GM12878 (cell line): Measurements from ENCODE around the gene MSI2. TPM values are rescaled to one million over a fixed set of nuclear protein-coding genes. Genes with fewer than 3 reads are reported as not detected.

ENCODE experiments used
- ATAC-seq: fragments of 200-7000 bp; cut with Tn5 transposase; 3 replicates; pipeline ENCODE4 v1.9.1; 2020; ENCODE audit warnings: mild to moderate bottlenecking, moderate library complexity
- BruUV-seq: library from RNA; stranded (reverse); fragments of 400-500 nt; replicated peaks from 2 replicates; lab custom pipeline; 2021; lab: Mats Ljungman, UMichigan
- CTCF ChIA-PET: fragments of 300-600 bp; sonication (Branson Sonifier 250); formaldehyde crosslinking; extraction: SDS; loops from one replicate; lab custom pipeline; 2021; ENCODE audit warnings: inconsistent platforms; lab: Yijun Ruan, JAX
- POLR2A ChIA-PET: fragments of 350-600 bp; formaldehyde crosslinking; extraction: SDS; loops from one replicate; lab custom pipeline; 2021; ENCODE audit warnings: inconsistent platforms; lab: Charles Lee
- RAD21 ChIA-PET: fragments of 300-600 bp; sonication (Branson Sonifier 250); formaldehyde crosslinking; loops from one replicate; lab custom pipeline; 2023; ENCODE audit warnings: antibody characterized with exemption; ENCODE audit not compliant: unreplicated experiment; lab: Charles Lee
- SMC1A ChIA-PET: fragments of 300-600 bp; sonication (Branson Sonifier 250); formaldehyde crosslinking; loops from one replicate; lab custom pipeline; 2023; ENCODE audit not compliant: unreplicated experiment, uncharacterized antibody; lab: Charles Lee
- DNase-seq: peaks from one replicate; pipeline ENCODE4 v3.0.0-alpha.2; 2011; ENCODE audit warnings: low read depth, low spot score
- FAIRE-seq: peaks from 3 replicates; lab custom pipeline; 2011; peaks lifted over from hg19 to GRCh38; lab: Jason Lieb, UNC
- H2AFZ ChIP-seq: 2 replicates; pipeline ENCODE4 v1.6.0; 2011; ENCODE audit warnings: low read depth, low read length, control low read depth; ENCODE audit not compliant: control insufficient read depth
- H3K27ac ChIP-seq: 2 replicates; pipeline ENCODE4 v1.5.1; 2011; ENCODE audit warnings: control low read depth; ENCODE audit not compliant: control insufficient read depth, insufficient read depth
- H3K27me3 ChIP-seq, 2 experiments: replicated peaks in 1 of 2; 2 replicates each; pipeline versions ENCODE4 v1.6.0 to v1.6.1; 2011; ENCODE audit warnings: low read length in 1 of 2; ENCODE audit not compliant: control insufficient read depth in 2 of 2, insufficient read depth in 2 of 2
- H3K36me3 ChIP-seq, 2 experiments: 2 replicates each; pipeline ENCODE4 v1.5.1; 2011; ENCODE audit warnings: low read length in 1 of 2; ENCODE audit not compliant: control insufficient read depth in 2 of 2, insufficient read depth in 2 of 2
- H3K4me1 ChIP-seq: 2 replicates; pipeline ENCODE4 v1.6.1; 2011; ENCODE audit warnings: mild to moderate bottlenecking, low read length, moderate library complexity, mixed read lengths; ENCODE audit not compliant: control insufficient read depth, insufficient read depth
- H3K4me2 ChIP-seq: 2 replicates; pipeline ENCODE4 v1.6.0; 2011; ENCODE audit warnings: control low read depth; ENCODE audit not compliant: control insufficient read depth, insufficient read depth
- H3K4me3 ChIP-seq: fragments of 200-600 bp; sonication (generic); 2 replicates; pipeline ENCODE4 v1.5.1; 2016
- H3K79me2 ChIP-seq: 2 replicates; pipeline ENCODE4 v1.6.0; 2011; ENCODE audit warnings: low read length; ENCODE audit not compliant: control insufficient read depth, insufficient read depth
- H3K9ac ChIP-seq: 2 replicates; pipeline ENCODE4 v1.8.0; 2011; ENCODE audit warnings: low read length, control low read depth, mixed read lengths; ENCODE audit not compliant: control insufficient read depth, insufficient read depth
- H3K9me3 ChIP-seq: replicated peaks from 3 replicates; pipeline ENCODE4 v1.5.1; 2011; ENCODE audit warnings: mild to moderate bottlenecking, low read length; ENCODE audit not compliant: control insufficient read depth, insufficient read depth
- H4K20me1 ChIP-seq: 2 replicates; pipeline ENCODE4 v1.6.0; 2011; ENCODE audit not compliant: control insufficient read depth, insufficient read depth
- CBX5 ChIP-seq: sonication (generic); IDR thresholded peaks from 2 replicates; pipeline ENCODE4 v1.6.1; 2016; ENCODE audit warnings: low read depth, moderate library complexity, mild to moderate bottlenecking, inconsistent platforms
- CEBPB ChIP-seq, 2 experiments: fragments of 150-350 bp in 1 of 2; IDR thresholded peaks; 2 replicates each; pipeline ENCODE4 v1.6.1; 2012 to 2014; ENCODE audit warnings: low read depth in 2 of 2, low read length in 2 of 2, borderline replicate concordance in 1 of 2, inconsistent platforms in 1 of 2
- CUX1 ChIP-seq: IDR thresholded peaks from 2 replicates; pipeline ENCODE4 v1.6.1; 2012; ENCODE audit warnings: improper control_type of control experiment, low read depth, low read length; ENCODE audit not compliant: insufficient replicate concordance
- FOS ChIP-seq: IDR thresholded peaks from 3 replicates; pipeline ENCODE4 v1.6.1; 2011; ENCODE audit warnings: borderline replicate concordance; ENCODE audit not compliant: insufficient read length; ENCODE audit errors: extremely low read depth
- HCFC1 ChIP-seq: fragments of 150-350 bp; IDR thresholded peaks from 2 replicates; pipeline ENCODE4 v1.6.1; 2014; ENCODE audit warnings: low read length
- NBN ChIP-seq: fragments of 450-650 bp; IDR thresholded peaks from 2 replicates; pipeline ENCODE4 v1.6.1; 2016
- NFYB ChIP-seq: IDR thresholded peaks from 2 replicates; pipeline ENCODE4 v1.6.1; 2011; ENCODE audit warnings: low read depth, mild to moderate bottlenecking, low read length, improper control_type of control experiment, moderate library complexity; ENCODE audit not compliant: insufficient read depth
- NKRF ChIP-seq: fragments of 450-650 bp; conservative IDR thresholded peaks from 2 replicates; pipeline ENCODE4 v1.6.1; 2017; ENCODE audit warnings: mild to moderate bottlenecking, moderate library complexity
- NR2F1 ChIP-seq: fragments of 450-650 bp; conservative IDR thresholded peaks from 2 replicates; pipeline ENCODE4 v1.6.1; 2017; ENCODE audit warnings: mild to moderate bottlenecking
- PBX3 ChIP-seq: IDR thresholded peaks from 2 replicates; pipeline ENCODE4 v1.6.1; 2011; ENCODE audit warnings: mild to moderate bottlenecking, low read depth, low read length, moderate library complexity; ENCODE audit not compliant: insufficient replicate concordance
- SMARCA5 ChIP-seq: fragments of 450-650 bp; IDR thresholded peaks from 2 replicates; pipeline ENCODE4 v1.6.1; 2017; ENCODE audit warnings: mild to moderate bottlenecking
- SREBF2 ChIP-seq: IDR thresholded peaks from 2 replicates; pipeline ENCODE4 v1.6.1; 2012; ENCODE audit warnings: mild to moderate bottlenecking, low read length
- SRF ChIP-seq, 2 experiments: IDR thresholded peaks; 2 replicates each; pipeline ENCODE4 v1.6.1; 2011; ENCODE audit warnings: low read depth in 2 of 2, low read length in 2 of 2, mild to moderate bottlenecking in 1 of 2, moderate library complexity in 1 of 2
- ZZZ3 ChIP-seq: IDR thresholded peaks from 2 replicates; pipeline ENCODE4 v1.6.1; 2011; ENCODE audit warnings: low read depth; ENCODE audit not compliant: control insufficient read depth, insufficient read length
- WGBS: methylation state at CpG from one replicate; pipeline ENCODE4 v1.1.6; 2016; ENCODE audit warnings: low lambda C conversion rate; ENCODE audit not compliant: insufficient replicate concordance, insufficient coverage; ENCODE audit errors: missing lambda C conversion rate; 5-methylcytosine and 5-hydroxymethylcytosine counted together
- in situ Hi-C: fragments of 300-500 bp; cut with MboI; formaldehyde crosslinking; loops from 9 replicates; pipeline ENCODE4 v1.14.3; 2018; ENCODE audit warnings: mixed read lengths
- intact Hi-C: fragments of 100-400 bp; cut with micrococcal nuclease; formaldehyde crosslinking; loops from one replicate; pipeline ENCODE4 v1.14.2; 2022; ENCODE audit not compliant: unreplicated experiment
- polyA plus RNA-seq, 11 experiments: library from polyadenylated mRNA; depleted of rRNA in 4 of 11; unstranded in 6 of 11; stranded (reverse) in 5 of 11; fragments of >200 nt; fragmentation: Nextera tagmentation in 4 of 11; fragmentation: Illumina TruSeq in 1 of 11; extraction: Ambion mirVana in 4 of 11; extraction: Trizol in 1 of 11; gene quantifications; 1 replicate in 1 of 11; 2 replicates in 10 of 11; pipeline versions ENCODE4 v1.2.1 to v1.2.3, GENCODE V29; 2011 to 2016; ENCODE audit warnings: inconsistent platforms in 2 of 11, missing spikeins in 2 of 11, low read depth in 1 of 11
- total RNA-seq, 4 experiments: library from RNA; depleted of rRNA in 3 of 4; stranded (reverse); fragments of >200 nt in 3 of 4; fragmentation: Illumina TruSeq in 1 of 4; extraction: Trizol in 1 of 4; gene quantifications; 2 replicates each; pipeline versions ENCODE4 v1.2.1 to v1.2.3, GENCODE V29; 2013 to 2021

The MSI2 gene
- total and polyA plus RNA-seq, 10 of the 15 experiments (the other 5 are each of a cell fraction or from before 2014, with no cell fraction given), result 6.1 to 76.1 (median 42.0) TPM

- no peak for ATAC-seq
- Histone ChIP-seq H3K27me3 (no peaks in the 10 kb centered on the region), H3K4me1 (peaks cover 69% of the 10 kb centered on the region), H3K9ac (no peak overlapping the region), H3K9me3 (no peaks in the 10 kb centered on the region), H3K4me3 (no peak overlapping the region), H2AFZ (no peak overlapping the region), H3K4me2 (no peak overlapping the region), H3K79me2 (peaks cover 27% of the 10 kb centered on the region), H4K20me1 (no peaks in the 10 kb centered on the region), H3K27ac (peak overlapping the region; percentile 34), H3K36me3 (peaks cover 4 to 5% of the 10 kb centered on the region in 2 experiments; a peak in 3 of 4 replicates)
- BruUV-seq, result no TSS peak
- FAIRE-seq, result no peak
- POLR2A ChIA-PET, result interaction anchor here (0.8 to 1.0 kb wide), 3 partner anchors 21 to 195 kb away, joined by 3 read pairs; partner anchors contain the start of gene MSI2
- CTCF ChIA-PET, result interaction anchor here (1.6 to 2.7 kb wide), 3 partner anchors 10 to 221 kb away, joined by 5 to 16 read pairs (median 16); no protein-coding TSS in a partner anchor
- in situ Hi-C loops, result no loop called here
- RAD21 ChIA-PET, result interaction anchor here (0.6 to 2.9 kb wide), 8 partner anchors 10 to 124 kb away, joined by 3 to 12 read pairs (median 3); no protein-coding TSS in a partner anchor
- intact Hi-C loops, result loop anchor here (10.0 kb wide), 1 partner anchor 224 kb away; no protein-coding TSS in a partner anchor
- DNase-seq, result no peak
- no peak for TF ChIP-seq FOS
- TF ChIP-seq PBX3, result no peak
- no peak for TF ChIP-seq SREBF2
- TF ChIP-seq CEBPB (IDR thresholded peaks at IDR 0.05; ENCODE audit: borderline replicate concordance in 1 of 2, low read depth in 2 of 2, low read length in 2 of 2), result no peak
- TF ChIP-seq CBX5, result no peak
- no peak for TF ChIP-seq SMARCA5
- no peak for TF ChIP-seq CUX1
- no peak for TF ChIP-seq SRF (IDR thresholded peaks at IDR 0.05; ENCODE audit: low read depth in 2 of 2, low read length in 2 of 2)
- no peak for TF ChIP-seq NR2F1
- TF ChIP-seq ZZZ3, result no peak
- TF ChIP-seq NFYB, result no peak
- no peak for TF ChIP-seq NBN
- no peak for TF ChIP-seq HCFC1
- TF ChIP-seq NKRF, result no peak
- SMC1A ChIA-PET, result interaction anchor here (1.2 to 2.1 kb wide), 5 partner anchors 10 to 94 kb away, joined by 3 to 14 read pairs (median 5); no protein-coding TSS in a partner anchor
- 87% methylated on average over 8 of the region's 8 CpGs for WGBS
These were observed 194.9 kb downstream of the MSI2 start for GRCh38 chr17:57451191-57451590.
